K562 (cell line): ENCODE results near the gene CASKIN2. TPM values are rescaled to one million over a fixed set of nuclear protein-coding genes. Genes with fewer than 3 reads are reported as not detected.

Experiments
- DACH1 ChIP-seq: fragments of 450-650 bp; IDR thresholded peaks from 2 replicates; pipeline ENCODE4 v1.6.1; 2018; ENCODE audit not compliant: partially characterized antibody
- KLF16 ChIP-seq: IDR thresholded peaks from 2 replicates; pipeline ENCODE4 v1.6.1; 2016; ENCODE audit warnings: antibody characterized with exemption
- KLF6 ChIP-seq: fragments of 250-450 bp; sonication (Bioruptor Pico); IDR thresholded peaks from 2 replicates; pipeline ENCODE4 v1.4.0; 2020; ENCODE audit warnings: mild to moderate bottlenecking, moderate library complexity, borderline replicate concordance
- MEF2D ChIP-seq: conservative IDR thresholded peaks from 2 replicates; pipeline ENCODE4 v1.6.1; 2016; ENCODE audit warnings: low read depth, missing genetic modification characterization, missing compliant biosample characterization
- NFE2L1 ChIP-seq: fragments of 450-650 bp; IDR thresholded peaks from 2 replicates; pipeline ENCODE4 v1.6.1; 2016; ENCODE audit warnings: missing genetic modification characterization, low read depth, mild to moderate bottlenecking, missing compliant biosample characterization, moderate library complexity, borderline replicate concordance
- PHB2 ChIP-seq: fragments of 450-650 bp; IDR thresholded peaks from 2 replicates; pipeline ENCODE4 v1.6.1; 2017; ENCODE audit warnings: low read depth
- RB1 ChIP-seq: fragments of 450-650 bp; IDR thresholded peaks from 2 replicates; pipeline ENCODE4 v1.6.1; 2017; ENCODE audit warnings: low read depth, mild to moderate bottlenecking
- XRCC4 ChIP-seq: IDR thresholded peaks from one replicate; pipeline ENCODE4 v1.6.1; 2011; ENCODE audit not compliant: insufficient read depth, insufficient read length; ENCODE audit errors: extremely low read depth
- ZNF165 ChIP-seq: fragments of 250-450 bp; sonication (Bioruptor Pico); IDR thresholded peaks from 2 replicates; pipeline ENCODE4 v1.4.0; 2020; ENCODE audit warnings: borderline replicate concordance
- polyA plus RNA-seq, 8 experiments: library from polyadenylated mRNA; depleted of rRNA in 4 of 8; stranded (reverse) in 5 of 8; unstranded in 3 of 8; fragments of >200 nt; fragmentation: Nextera tagmentation in 2 of 8; fragmentation: Illumina TruSeq in 1 of 8; extraction: Ambion mirVana in 2 of 8; extraction: Trizol in 1 of 8; gene quantifications; 2 replicates each; pipeline versions ENCODE4 v1.2.1 to v1.2.3, GENCODE V29; 2011 to 2014; ENCODE audit warnings: inconsistent platforms in 1 of 8, missing spikeins in 1 of 8
- total RNA-seq, 7 experiments: library from RNA; depleted of rRNA in 6 of 7; stranded (reverse); fragments of >200 nt in 6 of 7; fragmentation: Illumina TruSeq in 2 of 7; extraction: Trizol in 2 of 7; gene quantifications; 2 replicates each; pipeline versions ENCODE4 v1.2.1 to v1.2.3, GENCODE V29; 2011 to 2021; ENCODE audit warnings: low replicate concordance in 1 of 7
- TF ChIP-seq, protein P1 (sequence below): fragments of 250-450 bp; sonication (Bioruptor Pico); IDR thresholded peaks from 2 replicates; pipeline ENCODE4 v1.4.0; 2020; ENCODE audit warnings: borderline replicate concordance
- TF ChIP-seq, protein P2 (sequence below): sonication (generic); formaldehyde crosslinking; IDR thresholded peaks from 2 replicates; pipeline ENCODE4 v1.8.0; 2023; ENCODE audit warnings: missing genetic modification reagents, mild to moderate bottlenecking, borderline replicate concordance
- TF ChIP-seq, protein P3 (sequence below): fragments of 450-650 bp; formaldehyde crosslinking; IDR thresholded peaks from 2 replicates; pipeline ENCODE4 v1.4.0; 2020; ENCODE audit warnings: mild to moderate bottlenecking, moderate library complexity
- TF ChIP-seq, protein P4 (sequence below): fragments of 250-450 bp; sonication (Bioruptor Pico); IDR thresholded peaks from 2 replicates; pipeline ENCODE4 v1.5.0; 2020; ENCODE audit warnings: mild to moderate bottlenecking, borderline replicate concordance

Gene CASKIN2
- total and polyA plus RNA-seq, 9 of the 15 experiments (the other 6 are each of a cell fraction or from before 2014, with no cell fraction given): 0.01 to 12.2 (median 2.1) TPM

DNA sequence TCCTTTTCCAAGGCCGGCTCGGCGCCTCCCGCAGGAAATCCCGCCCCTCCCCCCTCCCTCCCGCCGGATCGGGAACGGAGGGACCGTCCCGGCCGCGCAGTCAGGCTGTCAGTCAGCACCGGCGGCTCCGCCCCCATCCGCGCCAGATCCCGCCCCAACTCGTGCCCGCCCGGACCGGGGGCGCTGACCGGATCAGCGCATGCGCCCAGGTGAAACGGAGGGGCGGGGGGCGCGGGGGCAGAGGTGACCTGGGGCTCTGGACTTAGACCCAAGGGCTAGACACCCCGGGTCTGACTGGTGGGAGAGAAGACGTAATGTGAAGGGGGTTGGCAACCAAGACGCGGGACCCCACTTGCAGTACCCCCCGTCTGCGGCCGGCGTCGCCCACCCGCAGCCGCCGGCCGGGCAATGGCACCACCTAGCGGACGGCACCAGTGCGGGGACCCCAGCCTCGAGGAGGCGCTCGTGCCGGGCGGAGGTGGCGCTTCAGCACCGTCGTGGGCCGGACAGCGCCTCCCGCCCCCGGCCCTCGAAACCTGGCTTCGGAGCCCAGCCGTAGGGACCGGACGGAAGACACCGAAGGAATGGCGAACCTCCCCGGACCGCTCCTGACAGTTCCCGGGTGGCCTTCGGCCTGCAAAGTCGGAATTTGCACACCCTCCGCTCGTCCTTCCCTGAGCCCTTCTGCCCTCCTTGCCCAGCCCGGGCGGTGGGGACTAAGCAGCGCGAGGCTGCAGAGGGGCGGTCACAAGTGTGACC is at the start of gene CASKIN2 (continued):
- TF ChIP-seq DACH1 (no peak), RB1 (peak; percentile 82), XRCC4 (no peak), NFE2L1 (tag) (no peak), ZNF165 (CRISPR knock-in tag) (0 out of 2 replicates have a peak, but pooled peaks have one; percentile 47), KLF16 (0 out of 2 replicates have a peak, but pooled peaks have one; percentile 20), PHB2 (no peak), MEF2D (tag) (no peak), KLF6 (no peak)
- TF ChIP-seq, protein P1, sequence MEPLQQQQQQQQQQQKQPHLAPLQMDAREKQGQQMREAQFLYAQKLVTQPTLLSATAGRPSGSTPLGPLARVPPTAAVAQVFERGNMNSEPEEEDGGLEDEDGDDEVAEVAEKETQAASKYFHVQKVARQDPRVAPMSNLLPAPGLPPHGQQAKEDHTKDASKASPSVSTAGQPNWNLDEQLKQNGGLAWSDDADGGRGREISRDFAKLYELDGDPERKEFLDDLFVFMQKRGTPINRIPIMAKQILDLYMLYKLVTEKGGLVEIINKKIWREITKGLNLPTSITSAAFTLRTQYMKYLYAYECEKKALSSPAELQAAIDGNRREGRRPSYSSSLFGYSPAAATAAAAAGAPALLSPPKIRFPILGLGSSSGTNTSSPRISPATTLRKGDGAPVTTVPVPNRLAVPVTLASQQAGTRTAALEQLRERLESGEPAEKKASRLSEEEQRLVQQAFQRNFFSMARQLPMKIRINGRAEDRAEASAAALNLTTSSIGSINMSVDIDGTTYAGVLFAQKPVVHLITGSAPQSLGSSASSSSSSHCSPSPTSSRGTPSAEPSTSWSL (CRISPR knock-in tag): no peak
- TF ChIP-seq, protein P2, sequence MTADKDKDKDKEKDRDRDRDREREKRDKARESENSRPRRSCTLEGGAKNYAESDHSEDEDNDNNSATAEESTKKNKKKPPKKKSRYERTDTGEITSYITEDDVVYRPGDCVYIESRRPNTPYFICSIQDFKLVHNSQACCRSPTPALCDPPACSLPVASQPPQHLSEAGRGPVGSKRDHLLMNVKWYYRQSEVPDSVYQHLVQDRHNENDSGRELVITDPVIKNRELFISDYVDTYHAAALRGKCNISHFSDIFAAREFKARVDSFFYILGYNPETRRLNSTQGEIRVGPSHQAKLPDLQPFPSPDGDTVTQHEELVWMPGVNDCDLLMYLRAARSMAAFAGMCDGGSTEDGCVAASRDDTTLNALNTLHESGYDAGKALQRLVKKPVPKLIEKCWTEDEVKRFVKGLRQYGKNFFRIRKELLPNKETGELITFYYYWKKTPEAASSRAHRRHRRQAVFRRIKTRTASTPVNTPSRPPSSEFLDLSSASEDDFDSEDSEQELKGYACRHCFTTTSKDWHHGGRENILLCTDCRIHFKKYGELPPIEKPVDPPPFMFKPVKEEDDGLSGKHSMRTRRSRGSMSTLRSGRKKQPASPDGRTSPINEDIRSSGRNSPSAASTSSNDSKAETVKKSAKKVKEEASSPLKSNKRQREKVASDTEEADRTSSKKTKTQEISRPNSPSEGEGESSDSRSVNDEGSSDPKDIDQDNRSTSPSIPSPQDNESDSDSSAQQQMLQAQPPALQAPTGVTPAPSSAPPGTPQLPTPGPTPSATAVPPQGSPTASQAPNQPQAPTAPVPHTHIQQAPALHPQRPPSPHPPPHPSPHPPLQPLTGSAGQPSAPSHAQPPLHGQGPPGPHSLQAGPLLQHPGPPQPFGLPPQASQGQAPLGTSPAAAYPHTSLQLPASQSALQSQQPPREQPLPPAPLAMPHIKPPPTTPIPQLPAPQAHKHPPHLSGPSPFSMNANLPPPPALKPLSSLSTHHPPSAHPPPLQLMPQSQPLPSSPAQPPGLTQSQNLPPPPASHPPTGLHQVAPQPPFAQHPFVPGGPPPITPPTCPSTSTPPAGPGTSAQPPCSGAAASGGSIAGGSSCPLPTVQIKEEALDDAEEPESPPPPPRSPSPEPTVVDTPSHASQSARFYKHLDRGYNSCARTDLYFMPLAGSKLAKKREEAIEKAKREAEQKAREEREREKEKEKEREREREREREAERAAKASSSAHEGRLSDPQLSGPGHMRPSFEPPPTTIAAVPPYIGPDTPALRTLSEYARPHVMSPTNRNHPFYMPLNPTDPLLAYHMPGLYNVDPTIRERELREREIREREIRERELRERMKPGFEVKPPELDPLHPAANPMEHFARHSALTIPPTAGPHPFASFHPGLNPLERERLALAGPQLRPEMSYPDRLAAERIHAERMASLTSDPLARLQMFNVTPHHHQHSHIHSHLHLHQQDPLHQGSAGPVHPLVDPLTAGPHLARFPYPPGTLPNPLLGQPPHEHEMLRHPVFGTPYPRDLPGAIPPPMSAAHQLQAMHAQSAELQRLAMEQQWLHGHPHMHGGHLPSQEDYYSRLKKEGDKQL (CRISPR knock-in tag): peak; percentile 80; the same call in 1 of the 2 replicates
- TF ChIP-seq, protein P3, sequence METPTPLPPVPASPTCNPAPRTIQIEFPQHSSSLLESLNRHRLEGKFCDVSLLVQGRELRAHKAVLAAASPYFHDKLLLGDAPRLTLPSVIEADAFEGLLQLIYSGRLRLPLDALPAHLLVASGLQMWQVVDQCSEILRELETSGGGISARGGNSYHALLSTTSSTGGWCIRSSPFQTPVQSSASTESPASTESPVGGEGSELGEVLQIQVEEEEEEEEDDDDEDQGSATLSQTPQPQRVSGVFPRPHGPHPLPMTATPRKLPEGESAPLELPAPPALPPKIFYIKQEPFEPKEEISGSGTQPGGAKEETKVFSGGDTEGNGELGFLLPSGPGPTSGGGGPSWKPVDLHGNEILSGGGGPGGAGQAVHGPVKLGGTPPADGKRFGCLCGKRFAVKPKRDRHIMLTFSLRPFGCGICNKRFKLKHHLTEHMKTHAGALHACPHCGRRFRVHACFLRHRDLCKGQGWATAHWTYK (CRISPR knock-in tag): peak; percentile 78
- TF ChIP-seq, protein P4, sequence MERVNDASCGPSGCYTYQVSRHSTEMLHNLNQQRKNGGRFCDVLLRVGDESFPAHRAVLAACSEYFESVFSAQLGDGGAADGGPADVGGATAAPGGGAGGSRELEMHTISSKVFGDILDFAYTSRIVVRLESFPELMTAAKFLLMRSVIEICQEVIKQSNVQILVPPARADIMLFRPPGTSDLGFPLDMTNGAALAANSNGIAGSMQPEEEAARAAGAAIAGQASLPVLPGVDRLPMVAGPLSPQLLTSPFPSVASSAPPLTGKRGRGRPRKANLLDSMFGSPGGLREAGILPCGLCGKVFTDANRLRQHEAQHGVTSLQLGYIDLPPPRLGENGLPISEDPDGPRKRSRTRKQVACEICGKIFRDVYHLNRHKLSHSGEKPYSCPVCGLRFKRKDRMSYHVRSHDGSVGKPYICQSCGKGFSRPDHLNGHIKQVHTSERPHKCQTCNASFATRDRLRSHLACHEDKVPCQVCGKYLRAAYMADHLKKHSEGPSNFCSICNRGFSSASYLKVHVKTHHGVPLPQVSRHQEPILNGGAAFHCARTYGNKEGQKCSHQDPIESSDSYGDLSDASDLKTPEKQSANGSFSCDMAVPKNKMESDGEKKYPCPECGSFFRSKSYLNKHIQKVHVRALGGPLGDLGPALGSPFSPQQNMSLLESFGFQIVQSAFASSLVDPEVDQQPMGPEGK: no peak
